Urinary bladder (tissue), 4 donors: ENCODE data around the gene POR. TPM values are rescaled to one million over a fixed set of nuclear protein-coding genes. Genes with fewer than 3 reads are reported as not detected.
"Not testable (repeated sequence)": the region's sequence is repeated elsewhere in the genome, so short reads cannot be mapped to it uniquely, and the experiment has no call there.

ENCODE experiments used
- DNase-seq: peaks from one replicate; pipeline ENCODE4 v3.0.0-alpha.2; 2015; ENCODE audit errors: extremely low spot score
- H3K27ac ChIP-seq: one replicate; pipeline ENCODE4 v1.5.1; 2013; ENCODE audit warnings: low read depth, mild to moderate bottlenecking, moderate library complexity
- H3K36me3 ChIP-seq: one replicate; pipeline ENCODE4 v1.6.1; 2013; ENCODE audit warnings: mild to moderate bottlenecking, moderate library complexity; ENCODE audit not compliant: insufficient read depth
- H3K4me1 ChIP-seq: one replicate; pipeline ENCODE4 v1.6.1; 2013; ENCODE audit warnings: mild to moderate bottlenecking, moderate library complexity; ENCODE audit not compliant: insufficient read depth
- H3K4me3 ChIP-seq: one replicate; pipeline ENCODE4 v1.5.1; 2013; ENCODE audit warnings: low read depth, low read length
- WGBS: extraction: QIAGEN DNeasy Blood & Tissue Kit; methylation state at CpG from one replicate; pipeline ENCODE4 v1.1.7; 2013; 5-methylcytosine and 5-hydroxymethylcytosine counted together
- polyA plus RNA-seq: library from polyadenylated mRNA; stranded (reverse); fragments of 200-250 nt; gene quantifications from one replicate; pipeline ENCODE4 v1.2.3, GENCODE V29; 2013
- total RNA-seq: library from RNA; depleted of rRNA; stranded (reverse); fragments of >200 nt; gene quantifications from one replicate; pipeline ENCODE4 v1.2.3, GENCODE V29; 2014
- donor health status: healthy with polysubstance abuse.
- donor health status: healthy.

The POR gene
- total and polyA plus RNA-seq, 2 donors = 33.2 to 103 TPM

- WGBS = 32% methylated on average over 11 of the region's 11 CpGs
- Histone ChIP-seq H3K4me3 (peak overlapping the region; percentile 77), H3K36me3 (peaks cover 2% of the 10 kb centered on the region), H3K4me1 (no peaks in the 10 kb centered on the region), H3K27ac (peak overlapping the region; percentile 61)
- DNase-seq = no peak
Measured at GRCh38 chr7:75995052-75995471, 80.1 kb downstream of the POR start.

GRCh38 chr7:75995996-75996395, 81.0 kb downstream of the POR start:
- H3K4me1 ChIP-seq = no peaks in the 10 kb centered on the region

GRCh38 chr7:75996476-75996875, 81.5 kb downstream of the POR start:
- WGBS = 81% methylated on average over 4 of the region's 4 CpGs
- no peak overlapping the region for H3K27ac ChIP-seq
- peaks cover 2% of the 10 kb centered on the region for H3K36me3 ChIP-seq
- DNase-seq = no peak
- no peak overlapping the region for H3K4me3 ChIP-seq
- no peaks in the 10 kb centered on the region for H3K4me1 ChIP-seq

More at GRCh38 chr7:75995996-75996395, 81.0 kb downstream of the POR start:
- 97% methylated on average over 5 of the region's 5 CpGs for WGBS
- DNase-seq = no peak
- Histone ChIP-seq H3K27ac (no peak overlapping the region), H3K4me3 (no peak overlapping the region), H3K36me3 (peaks cover 2% of the 10 kb centered on the region)

- no peaks in the 10 kb centered on the region for H3K4me1 ChIP-seq
- 100% methylated on average over 1 of the region's 1 CpG for WGBS
- no peaks in the 10 kb centered on the region for H3K36me3 ChIP-seq
- no peak for DNase-seq
- H3K27ac ChIP-seq = no peak overlapping the region
- no peak overlapping the region for H3K4me3 ChIP-seq
Measured at GRCh38 chr7:75998038-75998437, 83.1 kb downstream of the POR start.

- peaks cover 2% of the 10 kb centered on the region for H3K36me3 ChIP-seq
- no peaks in the 10 kb centered on the region for H3K4me1 ChIP-seq
- WGBS = 95% methylated on average over 11 of the region's 11 CpGs
- no peak overlapping the region for H3K27ac ChIP-seq
- no peak for DNase-seq
- H3K4me3 ChIP-seq = no peak overlapping the region
Measured at GRCh38 chr7:76000566-76000965, 85.6 kb downstream of the POR start.

GRCh38 chr7:76002139-76002538, 87.2 kb downstream of the POR start:
- no peak overlapping the region for H3K27ac ChIP-seq
- no peaks in the 10 kb centered on the region for H3K4me1 ChIP-seq
- WGBS = 94% methylated on average over 6 of the region's 6 CpGs
- peaks cover 2% of the 10 kb centered on the region for H3K36me3 ChIP-seq
- DNase-seq = no peak
- no peak overlapping the region for H3K4me3 ChIP-seq

GRCh38 chr7:76002822-76003221, 87.9 kb downstream of the POR start:
- Histone ChIP-seq H3K36me3 (peaks cover 2% of the 10 kb centered on the region), H3K4me1 (no peaks in the 10 kb centered on the region), H3K27ac (no peak overlapping the region), H3K4me3 (no peak overlapping the region)
- 96% methylated on average over 3 of the region's 3 CpGs for WGBS
- no peak for DNase-seq

GRCh38 chr7:76003351-76003750, 88.4 kb downstream of the POR start:
- H3K4me3 ChIP-seq = no peak overlapping the region
- no peaks in the 10 kb centered on the region for H3K4me1 ChIP-seq
- peaks cover 2% of the 10 kb centered on the region for H3K36me3 ChIP-seq
- H3K27ac ChIP-seq = no peak overlapping the region
- WGBS = 95% methylated on average over 10 of the region's 10 CpGs
- no peak for DNase-seq

GRCh38 chr7:76005004-76005403, 90.0 kb downstream of the POR start:
- not testable (repeated sequence) for H3K36me3 ChIP-seq, DNase-seq, H3K4me1 ChIP-seq, H3K4me3 ChIP-seq, H3K27ac ChIP-seq
- WGBS = 81% methylated on average over 4 of the region's 4 CpGs

- no peak for DNase-seq
- Histone ChIP-seq H3K36me3 (peaks cover 2% of the 10 kb centered on the region), H3K4me1 (no peaks in the 10 kb centered on the region), H3K4me3 (no peak overlapping the region), H3K27ac (no peak overlapping the region)
- WGBS = 74% methylated on average over 8 of the region's 8 CpGs
Measured at GRCh38 chr7:76008156-76008687, 93.3 kb downstream of the POR start.

GRCh38 chr7:76009672-76010600, 95.0 kb downstream of the POR start:
- no peaks in the 10 kb centered on the region for H3K4me1 ChIP-seq
- no peak overlapping the region for H3K4me3 ChIP-seq
- no peak overlapping the region for H3K27ac ChIP-seq
- WGBS = 49% methylated on average over 11 of the region's 11 CpGs
- DNase-seq = no peak
- peaks cover 2% of the 10 kb centered on the region for H3K36me3 ChIP-seq

- H3K27ac ChIP-seq = no peak overlapping the region
- H3K4me1 ChIP-seq = no peaks in the 10 kb centered on the region
- no peak overlapping the region for H3K4me3 ChIP-seq
- 23% methylated on average over 8 of the region's 8 CpGs for WGBS
- no peaks in the 10 kb centered on the region for H3K36me3 ChIP-seq
- no peak for DNase-seq
Measured at GRCh38 chr7:76011442-76011861, 96.5 kb downstream of the POR start.

GRCh38 chr7:76016191-76016947, 101.4 kb downstream of the POR start:
- H3K36me3 ChIP-seq = no peaks in the 10 kb centered on the region
- no peak for DNase-seq
- H3K27ac ChIP-seq = no peak overlapping the region
- no peaks in the 10 kb centered on the region for H3K4me1 ChIP-seq
- WGBS = 91% methylated on average over 13 of the region's 13 CpGs
- no peak overlapping the region for H3K4me3 ChIP-seq
